Endothelial cell (in vitro differentiated cells): Measurements from ENCODE around the gene TAL1. TPM values are rescaled to one million over a fixed set of nuclear protein-coding genes. Genes with fewer than 3 reads are reported as not detected.

Experiments
- DNase-seq: peaks from one replicate; pipeline ENCODE4 v3.0.0; 2021; ENCODE audit warnings: low spot score
- H3K27ac Mint-ChIP-seq: one replicate; pipeline ENCODE4 v1.8.0; 2021; ENCODE audit warnings: mixed read lengths, inconsistent platforms; ENCODE audit not compliant: unreplicated experiment
- H3K27me3 Mint-ChIP-seq: one replicate; pipeline ENCODE4 v1.8.0; 2021; ENCODE audit warnings: mild to moderate bottlenecking, moderate library complexity, mixed read lengths, inconsistent platforms; ENCODE audit not compliant: unreplicated experiment
- H3K36me3 Mint-ChIP-seq: one replicate; pipeline ENCODE4 v1.8.0; 2021; ENCODE audit warnings: mild to moderate bottlenecking, low read depth, mixed read lengths, inconsistent platforms; ENCODE audit not compliant: unreplicated experiment
- H3K4me1 Mint-ChIP-seq: one replicate; pipeline ENCODE4 v1.8.0; 2021; ENCODE audit warnings: mild to moderate bottlenecking, mixed read lengths, inconsistent platforms; ENCODE audit not compliant: unreplicated experiment
- H3K4me3 Mint-ChIP-seq: one replicate; pipeline ENCODE4 v1.8.0; 2021; ENCODE audit warnings: mild to moderate bottlenecking, mixed read lengths, inconsistent platforms; ENCODE audit not compliant: unreplicated experiment
- H3K9me3 Mint-ChIP-seq: one replicate; pipeline ENCODE4 v1.8.0; 2021; ENCODE audit warnings: mixed read lengths, inconsistent platforms; ENCODE audit not compliant: unreplicated experiment
- CTCF ChIP-seq: fragments of 200-600 bp; sonication (generic); IDR thresholded peaks from one replicate; pipeline ENCODE4 v1.5.0; 2021; ENCODE audit warnings: antibody characterized with exemption; ENCODE audit not compliant: unreplicated experiment
- total RNA-seq: library from RNA; stranded (reverse); fragmentation: NEBNext Ultra II Directional; extraction: Animal tissue kit (Norgen Biotek cat#: 25700); gene quantifications from one replicate; pipeline ENCODE4 v1.2.1, GENCODE V29; 2021; ENCODE audit not compliant: unreplicated experiment

The TAL1 gene
- total RNA-seq, 1 donor from 2014 or later: 199 TPM

- Mint-ChIP-seq H3K36me3 (no peaks in the 10 kb centered on the region), H3K27ac (peak overlapping the region; percentile 18), H3K4me1 (peaks cover 44% of the 10 kb centered on the region), H3K27me3 (peaks cover 23% of the 10 kb centered on the region), H3K4me3 (peak overlapping the region; percentile 77), H3K9me3 (peaks cover 5% of the 10 kb centered on the region)
- DNase-seq: no peak
- no peak for TF ChIP-seq CTCF
Measured at GRCh38 chr1:47181955-47182675, 49.9 kb downstream of the TAL1 start.

- Mint-ChIP-seq H3K4me3 (peak overlapping the region; percentile 62), H3K27me3 (peaks cover 23% of the 10 kb centered on the region), H3K9me3 (peaks cover 5% of the 10 kb centered on the region), H3K4me1 (peaks cover 44% of the 10 kb centered on the region), H3K27ac (peak overlapping the region; percentile 61), H3K36me3 (no peaks in the 10 kb centered on the region)
- DNase-seq: peak; percentile 43
- TF ChIP-seq CTCF: no peak
Measured at GRCh38 chr1:47181095-47181954, 50.7 kb downstream of the TAL1 start.

GRCh38 chr1:47180603-47181094 lies 51.4 kb downstream of the TAL1 start:
- H3K4me3 Mint-ChIP-seq: peak overlapping the region; percentile 62
- peak overlapping the region; percentile 85 for H3K27ac Mint-ChIP-seq
- H3K27me3 Mint-ChIP-seq: peaks cover 26% of the 10 kb centered on the region

GRCh38 chr1:47179988-47180563 lies 51.9 kb downstream of the TAL1 start:
- Mint-ChIP-seq H3K27ac (peak overlapping the region; percentile 85), H3K27me3 (peaks cover 25% of the 10 kb centered on the region), H3K36me3 (no peaks in the 10 kb centered on the region), H3K4me3 (no peak overlapping the region), H3K9me3 (peaks cover 5% of the 10 kb centered on the region), H3K4me1 (peaks cover 42% of the 10 kb centered on the region)
- TF ChIP-seq CTCF: no peak
- no peak for DNase-seq

More at GRCh38 chr1:47180603-47181094, 51.4 kb downstream of the TAL1 start:
- Mint-ChIP-seq H3K36me3 (no peaks in the 10 kb centered on the region), H3K4me1 (peaks cover 44% of the 10 kb centered on the region), H3K9me3 (peaks cover 5% of the 10 kb centered on the region)
- DNase-seq: no peak
- TF ChIP-seq CTCF: no peak
